HG03354 (cell line): Measurements from ENCODE around the gene CLCN7.

Experiments used
- ATAC-seq: cut with Tn5 transposase; IDR thresholded peaks from one replicate; pipeline ENCODE4 v1.9.1; 2021; ENCODE audit warnings: mild to moderate bottlenecking; ENCODE audit not compliant: unreplicated experiment, poor library complexity, severe bottlenecking

The CLCN7 gene

GRCh38 chr16:1503110-1503955 lies 28.5 kb upstream of the CLCN7 start:
- ATAC-seq = no peak

GRCh38 chr16:1502092-1503004 lies 27.5 kb upstream of the CLCN7 start:
- ATAC-seq = no peak

- no peak for ATAC-seq
Observed at GRCh38 chr16:1501630-1502029, 26.8 kb upstream of the CLCN7 start.

GRCh38 chr16:1500465-1501150 lies 25.8 kb upstream of the CLCN7 start:
- no peak for ATAC-seq

- ATAC-seq = no peak
Observed at GRCh38 chr16:1499756-1500464, 25.1 kb upstream of the CLCN7 start.

GRCh38 chr16:1498899-1499676 lies 24.3 kb upstream of the CLCN7 start:
- no peak for ATAC-seq

- ATAC-seq = no peak
Observed at GRCh38 chr16:1497014-1497598, 22.3 kb upstream of the CLCN7 start.

GRCh38 chr16:1496464-1496863 lies 21.6 kb upstream of the CLCN7 start:
- no peak for ATAC-seq

GRCh38 chr16:1495889-1496262 lies 21.0 kb upstream of the CLCN7 start:
- ATAC-seq = no peak

- no peak for ATAC-seq
Observed at GRCh38 chr16:1495211-1495888, 20.5 kb upstream of the CLCN7 start.

- ATAC-seq = no peak
Observed at GRCh38 chr16:1494711-1495110, 19.9 kb upstream of the CLCN7 start.

GRCh38 chr16:1494129-1494640 lies 19.4 kb upstream of the CLCN7 start:
- ATAC-seq = no peak

- peak; percentile 14 for ATAC-seq
Observed at GRCh38 chr16:1493746-1494094, 18.9 kb upstream of the CLCN7 start.

GRCh38 chr16:1492923-1493745 lies 18.3 kb upstream of the CLCN7 start, which contains the start of gene TELO2:
TELO2 (plus strand) TSS chr16:1493360; CDS start chr16:1494282, 922 bp downstream.
- peak; percentile 76 for ATAC-seq

GRCh38 chr16:1492082-1492922 lies 17.5 kb upstream of the CLCN7 start:
- ATAC-seq = no peak

- ATAC-seq = no peak
Observed at GRCh38 chr16:1491327-1491726, 16.5 kb upstream of the CLCN7 start.
